22Rv1 (cell line): ENCODE measurements around the gene ZNF282.
A peak's percentile ranks its signal among the peaks of the same experiment; 100 is the strongest.
"Not testable (repeated sequence)": the region's sequence is repeated elsewhere in the genome, so short reads cannot be mapped to it uniquely, and the experiment has no call there.

Experiments
- H3K27ac ChIP-seq: fragments of 450-650 bp; 2 replicates; pipeline ENCODE4 v1.5.1; 2017
- CTCF ChIP-seq: fragments of 450-650 bp; IDR thresholded peaks from 2 replicates; pipeline ENCODE4 v1.5.1; 2017; ENCODE audit warnings: mild to moderate bottlenecking
- ZFX ChIP-seq: fragments of 450-650 bp; IDR thresholded peaks from 2 replicates; pipeline ENCODE4 v1.6.1; 2017; ENCODE audit warnings: antibody characterized with exemption, borderline replicate concordance

ZNF282 gene

GRCh38 chr7:149238051-149238450, 42.7 kb downstream of the ZNF282 start:
- no peak for TF ChIP-seq CTCF
- no peak for TF ChIP-seq ZFX
- H3K27ac ChIP-seq: no peak overlapping the region

GRCh38 chr7:149239345-149240143, 44.2 kb downstream of the ZNF282 start, which contains the start of gene ZNF212:
TSS of gene ZNF212 (plus strand) at chr7:149239651. CDS start at chr7:149239779, 128 bp downstream.
- H3K27ac ChIP-seq: peak within 1 kb of the TSS; percentile 41
- peak; percentile 100 for TF ChIP-seq CTCF
- no peak for TF ChIP-seq ZFX

GRCh38 chr7:149240637-149241036, 45.3 kb downstream of the ZNF282 start:
- no peak overlapping the region for H3K27ac ChIP-seq

GRCh38 chr7:149241696-149242095, 46.4 kb downstream of the ZNF282 start:
- no peak overlapping the region for H3K27ac ChIP-seq
- TF ChIP-seq ZFX: no peak
- TF ChIP-seq CTCF: no peak

More at GRCh38 chr7:149240637-149241036, 45.3 kb downstream of the ZNF282 start:
- TF ChIP-seq CTCF: no peak

GRCh38 chr7:149245244-149245643, 49.9 kb downstream of the ZNF282 start:
- TF ChIP-seq ZFX (no peak), CTCF (no peak)
- H3K27ac ChIP-seq: no peak overlapping the region

GRCh38 chr7:149245744-149246143, 50.4 kb downstream of the ZNF282 start:
- TF ChIP-seq CTCF (no peak), ZFX (no peak)
- H3K27ac ChIP-seq: no peak overlapping the region

GRCh38 chr7:149248777-149249176, 53.4 kb downstream of the ZNF282 start:
- TF ChIP-seq ZFX (no peak), CTCF (no peak)

GRCh38 chr7:149250151-149250550, 54.8 kb downstream of the ZNF282 start:
- H3K27ac ChIP-seq: not testable (repeated sequence)

More at GRCh38 chr7:149248777-149249176, 53.4 kb downstream of the ZNF282 start:
- no peak overlapping the region for H3K27ac ChIP-seq

- H3K27ac ChIP-seq: not testable (repeated sequence)
Measured at GRCh38 chr7:149251518-149251917, 56.2 kb downstream of the ZNF282 start.
